Keratinocyte (primary cell): ENCODE results near the gene CRADD. TPM values are rescaled to one million over a fixed set of nuclear protein-coding genes. Genes with fewer than 3 reads are reported as not detected.
"Not testable (repeated sequence)": the region's sequence is repeated elsewhere in the genome, so short reads cannot be mapped to it uniquely, and the experiment has no call there.

ENCODE experiments used
- DNase-seq: peaks from one replicate; pipeline ENCODE4 v3.0.0-alpha.2; 2011; ENCODE audit warnings: low read depth, missing footprints, low spot score
- FAIRE-seq: peaks from 2 replicates; lab custom pipeline; 2011; peaks lifted over from hg19 to GRCh38; lab: Jason Lieb, UNC
- H2AFZ ChIP-seq: 2 replicates; pipeline ENCODE4 v1.6.0; 2012; ENCODE audit warnings: low read length, control low read depth, inconsistent platforms; ENCODE audit not compliant: control insufficient read depth
- H3K27ac ChIP-seq: 2 replicates; pipeline ENCODE4 v1.5.1; 2011; ENCODE audit warnings: low read length; ENCODE audit not compliant: control insufficient read depth, insufficient read depth
- H3K27me3 ChIP-seq: 3 replicates; pipeline ENCODE4 v1.6.0; 2011; ENCODE audit warnings: low read length; ENCODE audit not compliant: control insufficient read depth, insufficient read depth; ENCODE audit errors: extremely low read depth
- H3K36me3 ChIP-seq, 2 experiments: 2 replicates in 1 of 2; 3 replicates in 1 of 2; pipeline ENCODE4 v1.5.1; 2011; ENCODE audit warnings: low read length in 2 of 2, mild to moderate bottlenecking in 1 of 2; ENCODE audit not compliant: control insufficient read depth in 2 of 2, insufficient read depth in 2 of 2; ENCODE audit errors: extremely low read depth in 1 of 2
- H3K4me1 ChIP-seq: 3 replicates; pipeline ENCODE4 v1.5.1; 2011; ENCODE audit warnings: low read length; ENCODE audit not compliant: control insufficient read depth, insufficient read depth; ENCODE audit errors: extremely low read depth
- H3K4me2 ChIP-seq: 3 replicates; pipeline ENCODE4 v1.6.0; 2011; ENCODE audit warnings: low read depth, low read length; ENCODE audit not compliant: control insufficient read depth, insufficient read depth; ENCODE audit errors: extremely low read depth
- H3K4me3 ChIP-seq, 3 experiments: fragments of 200-600 bp in 1 of 3; sonication (generic) in 1 of 3; 2 replicates in 2 of 3; 3 replicates in 1 of 3; pipeline ENCODE4 v1.5.1; 2011 to 2016; ENCODE audit warnings: low read length in 3 of 3, mild to moderate bottlenecking in 3 of 3, control low read depth in 2 of 3, inconsistent platforms in 1 of 3, low read depth in 1 of 3, mixed read lengths in 1 of 3, mixed run types in 1 of 3, moderate library complexity in 1 of 3; ENCODE audit not compliant: control insufficient read depth in 2 of 3, insufficient read depth in 2 of 3; ENCODE audit errors: extremely low read depth in 1 of 3
- H3K79me2 ChIP-seq: 2 replicates; pipeline ENCODE4 v1.6.0; 2012; ENCODE audit warnings: low read length; ENCODE audit not compliant: control insufficient read depth, insufficient read depth
- H3K9ac ChIP-seq: 3 replicates; pipeline ENCODE4 v1.6.0; 2011; ENCODE audit warnings: low read length; ENCODE audit not compliant: control insufficient read depth, insufficient read depth; ENCODE audit errors: extremely low read depth
- H3K9me1 ChIP-seq: 3 replicates; pipeline ENCODE4 v1.6.0; 2011; ENCODE audit warnings: low read length; ENCODE audit not compliant: control insufficient read depth, insufficient read depth; ENCODE audit errors: extremely low read depth
- H3K9me3 ChIP-seq: 2 replicates; pipeline ENCODE4 v1.5.1; 2012; ENCODE audit warnings: low read depth, low read length; ENCODE audit not compliant: control insufficient read depth
- H4K20me1 ChIP-seq: 3 replicates; pipeline ENCODE4 v1.6.0; 2011; ENCODE audit warnings: low read length; ENCODE audit not compliant: control insufficient read depth, insufficient read depth; ENCODE audit errors: extremely low read depth
- CTCF ChIP-seq, 3 experiments: IDR thresholded peaks in 1 of 3; conservative IDR thresholded peaks in 1 of 3; optimal IDR thresholded peaks in 1 of 3; 2 replicates in 2 of 3; 3 replicates in 1 of 3; pipeline versions ENCODE3 to v1.5.1; 2011; ENCODE audit warnings: low read length in 3 of 3, mild to moderate bottlenecking in 3 of 3, moderate library complexity in 2 of 3, control low read depth in 1 of 3, inconsistent platforms in 1 of 3; ENCODE audit not compliant: insufficient read depth in 2 of 3; ENCODE audit errors: extremely low read depth in 1 of 3
- EZH2 ChIP-seq: IDR thresholded peaks from one replicate; pipeline ENCODE4 v1.6.1; 2012; ENCODE audit warnings: inconsistent platforms, mild to moderate bottlenecking, low read length, moderate library complexity
- dilution Hi-C: fragments of 300-500 bp; cut with MboI; formaldehyde crosslinking; loops from one replicate; pipeline ENCODE4 v1.7.0; 2020; ENCODE audit warnings: low sequenced_read_pairs; ENCODE audit not compliant: extremely low pct_ligation_motif_present
- polyA plus RNA-seq, 5 experiments: library from polyadenylated mRNA; depleted of rRNA in 3 of 5; stranded (reverse) in 3 of 5; stranded (forward) in 1 of 5; unstranded in 1 of 5; fragments of >200 nt; gene quantifications; 1 replicate in 1 of 5; 2 replicates in 3 of 5; 3 replicates in 1 of 5; pipeline versions ENCODE4 v1.2.1 to v1.2.3, GENCODE V29; 2011 to 2012; ENCODE audit warnings: missing spikeins in 2 of 5, low read depth in 1 of 5, low replicate concordance in 1 of 5

CRADD gene
- polyA plus RNA-seq, 1 donor (not counting 4 experiments of a cell fraction or from before 2014, with no cell fraction given) = 11.2 TPM

GRCh38 chr12:93639406-93639805 is 37.8 kb upstream of the CRADD start:
- no peak overlapping the region for H2AFZ ChIP-seq
- TF ChIP-seq EZH2 = no peak
- TF ChIP-seq CTCF (optimal IDR thresholded peaks at IDR 0.05 in 1 of 3, IDR thresholded peaks at IDR 0.05 in 1 of 3, conservative IDR thresholded peaks at IDR 0.05 in 1 of 3; ENCODE audit: extremely low read depth in 1 of 3, insufficient read depth in 2 of 3, low read length in 3 of 3) = no peak
- FAIRE-seq = no peak

DNA sequence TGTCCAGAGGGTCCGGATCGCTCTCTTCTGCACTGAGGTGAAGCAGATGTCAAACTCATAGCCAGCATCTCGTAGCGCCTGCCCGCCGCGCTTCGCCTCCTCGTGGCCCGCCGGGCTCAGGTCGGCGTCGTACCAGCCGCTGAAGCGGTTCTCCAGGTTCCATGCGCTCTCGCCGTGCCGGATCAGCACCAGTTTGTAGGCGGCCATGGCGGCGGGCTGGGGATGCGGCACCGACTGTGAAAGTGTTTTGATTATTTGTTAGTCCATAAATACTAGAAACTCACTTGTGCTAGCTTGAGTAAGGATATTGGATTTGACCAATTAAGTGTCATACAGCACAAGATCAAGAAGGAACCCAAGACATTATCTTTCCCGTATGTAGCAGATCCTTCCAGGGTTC is 35.8 kb upstream of the CRADD start:
- FAIRE-seq, H3K36me3 ChIP-seq, DNase-seq, H3K4me2 ChIP-seq, H4K20me1 ChIP-seq, H3K9me1 ChIP-seq, dilution Hi-C loops, H3K27me3 ChIP-seq, H2AFZ ChIP-seq, H3K79me2 ChIP-seq, H3K9ac ChIP-seq, H3K27ac ChIP-seq, H3K4me1 ChIP-seq, H3K9me3 ChIP-seq, H3K4me3 ChIP-seq: not testable (repeated sequence)

More at GRCh38 chr12:93639406-93639805, 37.8 kb upstream of the CRADD start:
- Histone ChIP-seq H3K27me3 (peaks cover 10% of the 10 kb centered on the region), H3K9me1 (no peaks in the 10 kb centered on the region), H3K79me2 (no peaks in the 10 kb centered on the region), H3K9me3 (no peaks in the 10 kb centered on the region), H3K4me2 (no peak overlapping the region), H3K36me3 (no peaks in the 10 kb centered on the region), H4K20me1 (no peaks in the 10 kb centered on the region), H3K27ac (no peak overlapping the region), H3K4me1 (no peaks in the 10 kb centered on the region), H3K4me3 (no peak overlapping the region), H3K9ac (no peak overlapping the region)
- dilution Hi-C loops = no loop called here
- DNase-seq = no peak

- Histone ChIP-seq H3K9me3 (no peaks in the 10 kb centered on the region), H3K27ac (no peak overlapping the region), H3K9me1 (no peaks in the 10 kb centered on the region), H3K4me2 (no peak overlapping the region), H4K20me1 (no peaks in the 10 kb centered on the region), H3K4me3 (no peak overlapping the region), H2AFZ (no peak overlapping the region), H3K9ac (no peak overlapping the region), H3K4me1 (no peaks in the 10 kb centered on the region), H3K36me3 (no peaks in the 10 kb centered on the region), H3K79me2 (no peaks in the 10 kb centered on the region), H3K27me3 (peaks cover 10% of the 10 kb centered on the region)
- no peak for FAIRE-seq
- no peak for TF ChIP-seq EZH2
- TF ChIP-seq CTCF (optimal IDR thresholded peaks at IDR 0.05 in 1 of 3, IDR thresholded peaks at IDR 0.05 in 1 of 3, conservative IDR thresholded peaks at IDR 0.05 in 1 of 3; ENCODE audit: extremely low read depth in 1 of 3, insufficient read depth in 2 of 3, low read length in 3 of 3) = no peak
- dilution Hi-C loops = no loop called here
- DNase-seq = no peak
Measured at GRCh38 chr12:93642751-93643150, 34.4 kb upstream of the CRADD start.
